Right lobe of liver (tissue), 6 donors: Measurements from ENCODE around the gene C9orf50. TPM values are rescaled to one million over a fixed set of nuclear protein-coding genes. Genes with fewer than 3 reads are reported as not detected.
A peak's percentile ranks its signal among the peaks of the same experiment; 100 is the strongest.
"Not testable (repeated sequence)": the region's sequence is repeated elsewhere in the genome, so short reads cannot be mapped to it uniquely, and the experiment has no call there.

Experiments
- ATAC-seq, 4 donors: fragments of 200-7000 bp; cut with Tn5 transposase; one replicate each; pipeline ENCODE4 v1.9.1; 2020; ENCODE audit warnings: mild to moderate bottlenecking in 4 of 4, moderate library complexity in 4 of 4
- DNase-seq, 3 donors: peaks; one replicate each; pipeline ENCODE4 v3.0.0-alpha.2; 2020
- H3K27ac ChIP-seq, 3 donors: fragments of 200-600 bp; one replicate each; pipeline ENCODE4 v1.8.0; 2022
- H3K27me3 ChIP-seq, 2 donors: fragments of 200-600 bp; one replicate each; pipeline ENCODE4 v1.8.0; 2022
- H3K36me3 ChIP-seq, 4 donors: fragments of 200-600 bp; sonication (generic) in 1 of 4; one replicate each; pipeline versions ENCODE4 v1.5.1 to v1.8.0; 2017 to 2022; ENCODE audit warnings: control low read depth in 1 of 4
- H3K4me1 ChIP-seq, 4 donors: fragments of 200-600 bp; sonication (generic) in 1 of 4; one replicate each; pipeline versions ENCODE4 v1.5.1 to v1.8.0; 2017 to 2022; ENCODE audit warnings: control low read depth in 1 of 4
- H3K4me3 ChIP-seq, 3 donors: fragments of 200-600 bp; one replicate each; pipeline ENCODE4 v1.8.0; 2022
- H3K9me3 ChIP-seq, 4 donors: fragments of 200-600 bp; sonication (generic) in 1 of 4; one replicate each; pipeline versions ENCODE4 v1.5.1 to v1.8.0; 2017 to 2022; ENCODE audit warnings: control low read depth in 1 of 4
- POLR2A ChIP-seq: fragments of 450-650 bp; IDR thresholded peaks from one replicate; pipeline ENCODE4 v1.6.1; 2017; ENCODE audit warnings: antibody characterized with exemption, mild to moderate bottlenecking
- WGBS: methylation state at CpG from one replicate; pipeline ENCODE4 v1.1.6; 2018; ENCODE audit warnings: low coverage, low lambda C conversion rate; ENCODE audit not compliant: insufficient coverage; ENCODE audit errors: missing lambda C conversion rate; 5-methylcytosine and 5-hydroxymethylcytosine counted together
- intact Hi-C, 2 donors: fragments of 100-400 bp; cut with DNase I; formaldehyde crosslinking; loops; one replicate each; pipeline versions ENCODE4 v1.11.2 to v1.14.1; 2022
- total RNA-seq, 6 experiments: library from RNA; depleted of rRNA in 2 of 6; stranded (reverse); fragments of >200 nt in 2 of 6; fragmentation: NEBNext Ultra II Directional in 3 of 6; extraction: Animal tissue kit (Norgen Biotek cat#: 25700) in 3 of 6; gene quantifications; one replicate each; pipeline versions ENCODE4 v1.1.0 to v1.2.4, GENCODE V29; 2016 to 2023
- TF ChIP-seq, protein P1 (sequence below), 4 donors: fragments of 200-600 bp in 3 of 4; fragments of 450-650 bp in 1 of 4; IDR thresholded peaks; one replicate each; pipeline versions ENCODE4 v1.5.1 to v1.8.0; 2016 to 2022; ENCODE audit warnings: antibody characterized with exemption in 4 of 4, mild to moderate bottlenecking in 2 of 4
- donor health status: DM: no; HTN: yes; CAD: no.
- donor health status: DM: no; HTN: no; CAD: no.
- donor health status: DM: no; HTN: no; CAD: no.
- donor health status: DM: no; HTN: yes; CAD: no.
- donor health status: DM: no; HTN: yes; CAD: no.

Gene C9orf50
- total RNA-seq, 6 experiments from 2014 or later: not detected

DNA sequence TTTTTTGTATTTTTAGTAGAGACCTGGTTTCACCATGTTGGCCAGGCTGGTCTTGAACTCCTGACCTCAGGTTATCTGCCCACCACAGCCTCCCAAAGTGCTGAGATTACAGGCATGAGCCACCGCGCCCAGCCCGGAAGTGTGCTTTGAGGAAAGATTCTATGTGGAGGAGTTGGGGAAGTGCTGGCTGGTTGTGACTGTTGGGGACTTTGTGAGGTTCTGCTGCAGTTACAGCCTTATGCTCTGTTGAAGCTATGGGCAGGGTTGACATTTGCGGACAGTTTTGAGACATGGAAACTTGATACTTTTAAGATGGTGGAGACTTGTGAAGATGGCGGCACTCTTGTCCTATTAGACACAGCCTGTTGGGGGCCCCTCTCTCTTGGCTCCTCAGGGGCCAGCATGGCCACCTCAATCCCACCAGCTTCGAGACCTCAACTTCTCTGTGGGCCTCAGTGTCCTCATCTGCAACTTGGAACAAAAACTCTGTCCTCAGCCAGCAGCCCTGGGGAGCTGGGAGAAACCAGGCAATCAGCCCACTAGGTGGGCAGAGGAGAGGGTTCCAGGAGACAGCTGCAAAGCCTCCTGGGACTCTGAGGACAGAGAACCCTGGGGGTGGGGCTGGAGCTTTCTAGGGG, 24.9 kb downstream of the C9orf50 start:
- peak overlapping the region in 2 of 3 donors; percentile 6 to 56 for H3K27ac ChIP-seq
- peaks cover 0 to 6% (median 0%) of the 10 kb centered on the region in 4 donors for H3K4me1 ChIP-seq
- no peaks in the 10 kb centered on the region for H3K9me3 ChIP-seq
- H3K36me3 ChIP-seq: no peaks in the 10 kb centered on the region
- no peak for DNase-seq
- ATAC-seq: no peak
- H3K4me3 ChIP-seq: no peak overlapping the region
- intact Hi-C loops: no loop called here
- WGBS: 61% methylated on average over 3 of the region's 6 CpGs
- TF ChIP-seq, protein P1, sequence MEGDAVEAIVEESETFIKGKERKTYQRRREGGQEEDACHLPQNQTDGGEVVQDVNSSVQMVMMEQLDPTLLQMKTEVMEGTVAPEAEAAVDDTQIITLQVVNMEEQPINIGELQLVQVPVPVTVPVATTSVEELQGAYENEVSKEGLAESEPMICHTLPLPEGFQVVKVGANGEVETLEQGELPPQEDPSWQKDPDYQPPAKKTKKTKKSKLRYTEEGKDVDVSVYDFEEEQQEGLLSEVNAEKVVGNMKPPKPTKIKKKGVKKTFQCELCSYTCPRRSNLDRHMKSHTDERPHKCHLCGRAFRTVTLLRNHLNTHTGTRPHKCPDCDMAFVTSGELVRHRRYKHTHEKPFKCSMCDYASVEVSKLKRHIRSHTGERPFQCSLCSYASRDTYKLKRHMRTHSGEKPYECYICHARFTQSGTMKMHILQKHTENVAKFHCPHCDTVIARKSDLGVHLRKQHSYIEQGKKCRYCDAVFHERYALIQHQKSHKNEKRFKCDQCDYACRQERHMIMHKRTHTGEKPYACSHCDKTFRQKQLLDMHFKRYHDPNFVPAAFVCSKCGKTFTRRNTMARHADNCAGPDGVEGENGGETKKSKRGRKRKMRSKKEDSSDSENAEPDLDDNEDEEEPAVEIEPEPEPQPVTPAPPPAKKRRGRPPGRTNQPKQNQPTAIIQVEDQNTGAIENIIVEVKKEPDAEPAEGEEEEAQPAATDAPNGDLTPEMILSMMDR (IDR thresholded peaks at IDR 0.05): no peak
- TF ChIP-seq POLR2A: no peak
- H3K27me3 ChIP-seq: no peaks in the 10 kb centered on the region

- ATAC-seq: no peak
- peaks cover 0 to 6% (median 0%) of the 10 kb centered on the region in 4 donors for H3K4me1 ChIP-seq
- H3K4me3 ChIP-seq: no peak overlapping the region
- H3K27me3 ChIP-seq: no peaks in the 10 kb centered on the region
- intact Hi-C loops: no loop called here
- WGBS: 43% methylated on average over 5 of the region's 5 CpGs
- no peak overlapping the region for H3K27ac ChIP-seq
- TF ChIP-seq POLR2A: no peak
- TF ChIP-seq, protein P1 (IDR thresholded peaks at IDR 0.05): no peak
- H3K9me3 ChIP-seq: no peaks in the 10 kb centered on the region
- H3K36me3 ChIP-seq: no peaks in the 10 kb centered on the region
- DNase-seq: no peak
Measured at GRCh38 chr9:129595311-129595741, 25.6 kb downstream of the C9orf50 start.

GRCh38 chr9:129594632-129595031, 26.3 kb downstream of the C9orf50 start:
- H3K36me3 ChIP-seq: no peaks in the 10 kb centered on the region
- no peaks in the 10 kb centered on the region for H3K27me3 ChIP-seq
- 42% methylated on average over 7 of the region's 7 CpGs for WGBS
- H3K4me3 ChIP-seq: no peak overlapping the region
- no peak overlapping the region for H3K27ac ChIP-seq
- DNase-seq (no peak), ATAC-seq (no peak)
- no peaks in the 10 kb centered on the region for H3K9me3 ChIP-seq
- TF ChIP-seq POLR2A: no peak
- TF ChIP-seq, protein P1 (IDR thresholded peaks at IDR 0.05): no peak
- H3K4me1 ChIP-seq: peaks cover 0 to 6% (median 0%) of the 10 kb centered on the region in 4 donors
- intact Hi-C loops: no loop called here

GRCh38 chr9:129592790-129593189, 28.1 kb downstream of the C9orf50 start:
- H3K36me3 ChIP-seq, DNase-seq, H3K9me3 ChIP-seq, H3K27me3 ChIP-seq, intact Hi-C loops, H3K4me3 ChIP-seq, ATAC-seq, H3K4me1 ChIP-seq, H3K27ac ChIP-seq: not testable (repeated sequence)
- 92% methylated on average over 10 of the region's 10 CpGs for WGBS

DNA sequence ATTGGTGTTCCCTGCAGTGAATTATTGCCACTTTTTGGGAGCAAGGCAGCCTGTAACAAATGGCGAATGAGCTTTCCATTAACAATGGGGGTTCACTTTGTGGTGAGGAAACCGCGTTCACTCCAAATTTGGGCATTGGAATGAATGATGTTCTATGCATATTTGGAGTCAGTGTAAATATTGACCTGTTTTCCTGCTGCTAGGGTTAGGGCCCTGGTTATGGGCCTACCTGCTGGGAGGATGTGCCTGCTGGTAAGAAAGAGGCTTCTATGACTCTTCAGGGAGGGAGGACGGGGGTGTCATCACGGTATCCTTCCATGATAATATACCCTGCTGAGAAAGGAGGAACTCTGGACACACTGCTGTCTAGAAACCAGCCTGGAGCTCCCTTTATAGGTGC, 29.0 kb downstream of the C9orf50 start:
- H3K4me1 ChIP-seq: no peaks in the 10 kb centered on the region
- H3K9me3 ChIP-seq: no peaks in the 10 kb centered on the region
- no peaks in the 10 kb centered on the region for H3K27me3 ChIP-seq
- 64% methylated on average over 4 of the region's 5 CpGs for WGBS
- H3K27ac ChIP-seq: no peak overlapping the region
- intact Hi-C loops: no loop called here
- H3K36me3 ChIP-seq: no peaks in the 10 kb centered on the region
- ATAC-seq (no peak), DNase-seq (no peak)
- TF ChIP-seq POLR2A: no peak
- TF ChIP-seq, protein P1 (IDR thresholded peaks at IDR 0.05): no peak
- no peak overlapping the region for H3K4me3 ChIP-seq
